NB4 (cell line): Measurements from ENCODE around the gene C2orf92.

Experiments
- CTCF ChIP-seq: IDR thresholded peaks from one replicate; pipeline ENCODE4 v1.5.1; 2012; ENCODE audit warnings: low read depth, low read length
- MYC ChIP-seq: IDR thresholded peaks from 2 replicates; pipeline ENCODE4 v1.6.1; 2011; ENCODE audit warnings: low read depth, low read length
- POLR2A ChIP-seq: IDR thresholded peaks from 2 replicates; pipeline ENCODE4 v1.6.1; 2011; ENCODE audit warnings: mild to moderate bottlenecking; ENCODE audit not compliant: insufficient read length; ENCODE audit errors: extremely low read depth
- TF ChIP-seq, protein P1 (sequence below): IDR thresholded peaks from 2 replicates; pipeline ENCODE4 v1.6.1; 2011; ENCODE audit warnings: low read depth, low read length

DNA sequence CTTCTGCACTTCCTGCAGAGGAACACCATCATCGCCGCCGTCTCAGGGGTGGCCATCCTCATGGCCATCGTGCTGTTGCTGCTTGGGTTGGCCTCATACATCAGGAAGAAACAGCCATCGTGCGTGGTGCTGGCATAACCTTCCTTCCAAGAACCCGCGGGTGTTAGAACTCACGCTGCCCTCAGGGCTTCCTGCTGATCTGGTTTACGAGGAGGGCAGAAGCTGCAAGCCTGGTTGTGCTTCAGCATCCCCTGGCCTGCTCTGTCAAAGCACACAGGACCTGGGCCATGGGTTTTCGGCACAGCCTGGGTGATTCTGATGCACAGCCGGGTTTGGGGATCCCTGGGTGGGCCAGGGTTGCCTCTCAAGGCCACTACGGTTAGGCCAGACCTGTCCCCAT is 31.7 kb downstream of the C2orf92 start:
- no peak for TF ChIP-seq CTCF
- TF ChIP-seq POLR2A, result no peak
- TF ChIP-seq MYC, result no peak
- TF ChIP-seq, protein P1, sequence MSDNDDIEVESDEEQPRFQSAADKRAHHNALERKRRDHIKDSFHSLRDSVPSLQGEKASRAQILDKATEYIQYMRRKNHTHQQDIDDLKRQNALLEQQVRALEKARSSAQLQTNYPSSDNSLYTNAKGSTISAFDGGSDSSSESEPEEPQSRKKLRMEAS, result no peak
